OCI-LY7 (cell line): ENCODE measurements around the gene HMGCL. TPM values are rescaled to one million over a fixed set of nuclear protein-coding genes. Genes with fewer than 3 reads are reported as not detected.

Experiments
- BruUV-seq: library from RNA; stranded (reverse); fragments of 400-500 nt; replicated peaks from 2 replicates; lab custom pipeline; 2021; lab: Mats Ljungman, UMichigan
- CTCF ChIA-PET: fragments of 300-600 bp; sonication (Branson Sonifier 250); formaldehyde crosslinking; loops from one replicate; lab custom pipeline; 2022; ENCODE audit warnings: antibody characterized with exemption; ENCODE audit not compliant: unreplicated experiment; lab: Charles Lee
- POLR2A ChIA-PET: fragments of 300-600 bp; sonication (Branson Sonifier 250); formaldehyde crosslinking; loops from one replicate; lab custom pipeline; 2022; ENCODE audit warnings: antibody characterized with exemption; lab: Charles Lee
- DNase-seq: peaks from one replicate; pipeline ENCODE4 v3.0.0-alpha.2; 2015; ENCODE audit warnings: low spot score
- H2AFZ ChIP-seq: fragments of 200-600 bp; sonication (generic), shearing (Covaris generic); 2 replicates; pipeline ENCODE4 v1.6.1; 2014; ENCODE audit warnings: mild to moderate bottlenecking, antibody characterized with exemption, low read length, moderate library complexity
- H3K27ac ChIP-seq: fragments of 200-600 bp; sonication (generic); 2 replicates; pipeline ENCODE4 v1.5.1; 2014; ENCODE audit warnings: mixed run types, low read depth, mild to moderate bottlenecking, moderate library complexity, low read length, inconsistent platforms; ENCODE audit not compliant: poor library complexity, severe bottlenecking
- H3K36me3 ChIP-seq: fragments of 200-600 bp; sonication (generic); 2 replicates; pipeline ENCODE4 v1.6.1; 2014; ENCODE audit warnings: mild to moderate bottlenecking, antibody characterized with exemption, low read length, moderate library complexity, mixed read lengths; ENCODE audit not compliant: insufficient read depth
- H3K4me1 ChIP-seq: fragments of 200-600 bp; sonication (generic); 2 replicates; pipeline ENCODE4 v1.5.1; 2014; ENCODE audit warnings: mild to moderate bottlenecking, low read length; ENCODE audit not compliant: insufficient read depth, poor library complexity, severe bottlenecking
- H3K4me2 ChIP-seq: fragments of 200-600 bp; sonication (generic); 2 replicates; pipeline ENCODE4 v1.6.1; 2014; ENCODE audit warnings: mild to moderate bottlenecking, low read length
- H3K4me3 ChIP-seq: fragments of 200-600 bp; sonication (generic); 2 replicates; pipeline ENCODE4 v1.5.1; 2014; ENCODE audit warnings: mild to moderate bottlenecking, low read depth, low read length; ENCODE audit not compliant: poor library complexity, severe bottlenecking
- H3K79me2 ChIP-seq: fragments of 200-600 bp; sonication (generic); 2 replicates; pipeline ENCODE4 v1.6.1; 2016; ENCODE audit warnings: low read depth, mild to moderate bottlenecking, low read length, moderate library complexity, mixed read lengths; ENCODE audit not compliant: insufficient read depth
- H3K9me2 ChIP-seq: fragments of 200-600 bp; sonication (generic); 2 replicates; pipeline ENCODE4 v1.6.1; 2016; ENCODE audit warnings: mild to moderate bottlenecking, low read length, mixed read lengths; ENCODE audit not compliant: insufficient read depth
- H3K9me3 ChIP-seq: fragments of 200-600 bp; sonication (generic); 2 replicates; pipeline ENCODE4 v1.6.1; 2014; ENCODE audit warnings: mild to moderate bottlenecking, mixed run types, low read length, mixed read lengths
- H4K20me1 ChIP-seq: fragments of 200-600 bp; sonication (generic); 2 replicates; pipeline ENCODE4 v1.6.1; 2014; ENCODE audit warnings: mild to moderate bottlenecking, antibody characterized with exemption, low read length, moderate library complexity, mixed read lengths; ENCODE audit not compliant: insufficient read depth
- EZH2phosphoT487 ChIP-seq: fragments of 200-600 bp; sonication (generic); IDR thresholded peaks from 2 replicates; pipeline ENCODE4 v1.6.1; 2018; ENCODE audit warnings: low read depth, borderline replicate concordance, mild to moderate bottlenecking, mixed run types, antibody characterized with exemption, low read length, moderate library complexity, mixed read lengths
- intact Hi-C: fragments of 100-400 bp; cut with micrococcal nuclease; formaldehyde crosslinking; loops from one replicate; pipeline ENCODE4 v1.10.0; 2022; ENCODE audit not compliant: unreplicated experiment
- total RNA-seq, 2 experiments: library from RNA; depleted of rRNA in 1 of 2; stranded (reverse); fragments of >200 nt in 1 of 2; shearing (Covaris generic) in 1 of 2; gene quantifications; 2 replicates each; pipeline ENCODE4 v1.2.3, GENCODE V29; 2014 to 2022
- TF ChIP-seq, protein P1 (sequence below): fragments of 200-600 bp; sonication (generic); conservative IDR thresholded peaks from 2 replicates; pipeline ENCODE4 v1.5.1; 2014; ENCODE audit warnings: mild to moderate bottlenecking, antibody characterized with exemption, low read length, moderate library complexity, mixed read lengths

HMGCL gene
- total RNA-seq, 2 experiments from 2014 or later = 13.1 to 30.7 TPM

GRCh38 chr1:23793018-23793781 is 32.0 kb downstream of the HMGCL start:
- intact Hi-C loops = no loop called here
- H3K4me2 ChIP-seq = no peak overlapping the region; the same call in 1 of the 2 replicates
- H3K9me3 ChIP-seq = no peaks in the 10 kb centered on the region
- DNase-seq = no peak
- H4K20me1 ChIP-seq = no peaks in the 10 kb centered on the region
- H2AFZ ChIP-seq = no peak overlapping the region
- POLR2A ChIA-PET = interaction anchor here (0.8 kb wide), 1 partner anchor 22 kb away, joined by 3 read pairs; no protein-coding TSS in a partner anchor
- H3K27ac ChIP-seq = no peak overlapping the region
- CTCF ChIA-PET = no interaction called here
- peaks cover 18% of the 10 kb centered on the region; the same call in 1 of the 2 replicates for H3K79me2 ChIP-seq
- H3K4me3 ChIP-seq = no peak overlapping the region
- no peaks in the 10 kb centered on the region for H3K9me2 ChIP-seq
- TF ChIP-seq EZH2phosphoT487 = no peak
- TF ChIP-seq, protein P1, sequence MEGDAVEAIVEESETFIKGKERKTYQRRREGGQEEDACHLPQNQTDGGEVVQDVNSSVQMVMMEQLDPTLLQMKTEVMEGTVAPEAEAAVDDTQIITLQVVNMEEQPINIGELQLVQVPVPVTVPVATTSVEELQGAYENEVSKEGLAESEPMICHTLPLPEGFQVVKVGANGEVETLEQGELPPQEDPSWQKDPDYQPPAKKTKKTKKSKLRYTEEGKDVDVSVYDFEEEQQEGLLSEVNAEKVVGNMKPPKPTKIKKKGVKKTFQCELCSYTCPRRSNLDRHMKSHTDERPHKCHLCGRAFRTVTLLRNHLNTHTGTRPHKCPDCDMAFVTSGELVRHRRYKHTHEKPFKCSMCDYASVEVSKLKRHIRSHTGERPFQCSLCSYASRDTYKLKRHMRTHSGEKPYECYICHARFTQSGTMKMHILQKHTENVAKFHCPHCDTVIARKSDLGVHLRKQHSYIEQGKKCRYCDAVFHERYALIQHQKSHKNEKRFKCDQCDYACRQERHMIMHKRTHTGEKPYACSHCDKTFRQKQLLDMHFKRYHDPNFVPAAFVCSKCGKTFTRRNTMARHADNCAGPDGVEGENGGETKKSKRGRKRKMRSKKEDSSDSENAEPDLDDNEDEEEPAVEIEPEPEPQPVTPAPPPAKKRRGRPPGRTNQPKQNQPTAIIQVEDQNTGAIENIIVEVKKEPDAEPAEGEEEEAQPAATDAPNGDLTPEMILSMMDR = no peak
- BruUV-seq = no TSS peak
- peaks cover 49% of the 10 kb centered on the region for H3K36me3 ChIP-seq
- H3K4me1 ChIP-seq = peaks cover 14% of the 10 kb centered on the region

GRCh38 chr1:23792151-23792945 is 32.9 kb downstream of the HMGCL start:
- Histone ChIP-seq H3K4me2 (peak overlapping the region; percentile 95), H3K9me2 (no peaks in the 10 kb centered on the region), H3K4me1 (peaks cover 14% of the 10 kb centered on the region), H2AFZ (no peak overlapping the region), H3K9me3 (no peaks in the 10 kb centered on the region), H3K4me3 (peak overlapping the region; percentile 95), H4K20me1 (no peaks in the 10 kb centered on the region), H3K27ac (no peak overlapping the region), H3K79me2 (peaks cover 18% of the 10 kb centered on the region; the same call in 1 of the 2 replicates), H3K36me3 (peaks cover 50% of the 10 kb centered on the region)
- POLR2A ChIA-PET = interaction anchor here (0.6 to 1.5 kb wide), 3 partner anchors 12 to 165 kb away, joined by 3 to 5 read pairs (median 4); partner anchors contain the start of gene PITHD1
- TF ChIP-seq EZH2phosphoT487 = no peak
- TF ChIP-seq, protein P1 = no peak
- intact Hi-C loops = no loop called here
- no peak for DNase-seq
- no TSS peak for BruUV-seq
- CTCF ChIA-PET = no interaction called here
